HPDE6-E6E7 (cell line): ENCODE data around the gene PNPLA2.
A peak's percentile ranks its signal among the peaks of the same experiment; 100 is the strongest.

Experiments
- DNase-seq: peaks from one replicate; pipeline ENCODE4 v3.0.0; 2011; ENCODE audit warnings: missing footprints; ENCODE audit errors: extremely low spot score

Gene PNPLA2

DNA sequence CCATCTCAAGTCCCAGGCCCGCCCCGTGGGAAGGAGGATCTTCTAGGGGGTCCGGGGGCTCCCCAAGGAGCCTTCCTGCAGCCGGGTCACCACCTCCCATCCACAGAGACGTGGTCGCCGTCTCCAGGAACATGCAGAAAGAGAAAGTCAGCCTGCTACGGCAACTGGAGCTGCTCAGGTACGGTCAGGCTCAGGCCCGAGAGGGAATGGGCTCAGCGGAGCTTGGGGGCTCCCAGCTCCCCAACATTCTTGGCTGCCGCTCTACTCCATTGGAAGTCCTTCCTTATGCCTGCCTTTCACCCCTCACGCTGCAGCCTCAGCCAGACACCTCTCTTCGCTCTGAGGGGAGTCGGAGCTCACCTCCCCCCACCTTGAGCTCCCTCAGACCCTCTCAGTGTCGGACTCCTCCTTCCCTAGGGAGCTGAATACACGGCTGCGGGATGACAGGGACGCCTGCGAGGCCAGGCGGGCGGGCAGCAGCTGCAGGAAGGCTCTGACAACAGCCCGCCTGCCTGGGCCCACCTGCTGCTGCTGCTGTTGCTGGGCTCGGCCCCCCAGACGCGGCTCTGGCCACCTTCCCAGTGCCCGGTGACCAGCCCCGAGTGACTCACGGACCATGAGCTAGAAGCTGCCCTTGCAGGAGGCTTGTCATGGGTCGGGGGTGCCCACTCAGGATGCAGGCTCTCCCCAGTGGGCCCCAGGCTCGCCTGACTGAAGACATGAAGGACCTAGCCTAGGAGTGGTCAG is 12.6 kb downstream of the PNPLA2 start:
- no peak for DNase-seq

DNA sequence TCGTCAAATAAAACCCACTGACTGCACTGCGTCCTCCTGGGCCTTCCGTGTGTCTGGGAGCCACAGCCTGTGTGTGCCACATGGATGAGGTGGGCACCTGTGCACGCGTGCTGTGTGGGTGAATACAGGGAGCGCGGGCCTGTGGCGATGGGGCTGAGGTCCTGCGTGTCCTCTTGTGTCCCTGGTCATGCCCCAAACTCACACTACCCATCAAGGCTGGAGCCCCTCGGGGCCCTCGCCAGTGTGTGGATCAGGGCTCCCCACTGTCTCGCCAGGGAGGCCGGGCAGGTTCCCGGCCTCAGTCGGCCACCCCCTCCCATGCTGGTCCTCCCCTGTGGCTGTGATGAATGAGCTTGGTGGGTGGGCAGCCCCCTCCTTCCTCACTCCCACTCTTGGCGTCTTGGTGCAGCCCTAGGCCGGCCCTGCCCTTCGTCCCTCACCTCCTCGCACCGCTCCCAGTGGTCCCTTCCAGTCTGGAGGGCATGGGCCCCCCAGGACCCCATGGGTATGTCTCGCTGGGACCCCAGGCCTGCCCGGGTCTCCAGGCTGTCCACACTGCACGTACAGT is 13.3 kb downstream of the PNPLA2 start:
- no peak for DNase-seq

DNA sequence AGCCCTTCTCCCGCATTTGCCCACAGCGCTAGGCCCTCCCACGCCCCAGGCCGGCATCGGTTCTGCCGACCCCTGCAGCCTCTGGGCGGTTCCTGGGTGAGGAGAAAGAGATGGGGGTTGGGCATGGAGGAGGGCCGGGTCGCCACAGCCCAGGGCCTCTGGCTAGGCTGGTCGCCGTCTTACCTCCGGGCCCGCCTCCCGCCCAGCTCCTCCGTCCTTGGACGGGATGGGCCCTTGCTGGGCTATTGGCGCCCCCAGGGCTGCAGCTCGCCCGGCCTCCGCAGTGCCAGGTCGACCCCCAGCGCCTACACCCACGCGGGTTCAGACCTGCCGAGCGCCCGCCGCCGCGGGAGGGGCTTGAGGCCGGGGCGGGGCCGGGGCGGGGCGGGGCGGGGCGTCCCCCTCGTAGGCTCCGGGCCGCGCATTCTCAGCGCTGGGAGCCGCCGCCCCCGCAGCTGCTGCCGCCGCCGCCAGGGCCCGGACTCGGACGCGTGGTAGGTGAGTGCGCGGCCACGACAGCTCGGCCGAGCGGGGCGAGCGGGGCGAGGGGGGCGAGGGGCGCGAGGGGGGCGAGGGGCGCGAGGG is 13.9 kb downstream of the PNPLA2 start, which contains the start of gene CD151:
TSS of gene CD151 (plus strand) at position 424 of the 585 bp plus-strand sequence. CDS start 3,118 bp downstream, outside the sequence.
- DNase-seq: no peak

DNA sequence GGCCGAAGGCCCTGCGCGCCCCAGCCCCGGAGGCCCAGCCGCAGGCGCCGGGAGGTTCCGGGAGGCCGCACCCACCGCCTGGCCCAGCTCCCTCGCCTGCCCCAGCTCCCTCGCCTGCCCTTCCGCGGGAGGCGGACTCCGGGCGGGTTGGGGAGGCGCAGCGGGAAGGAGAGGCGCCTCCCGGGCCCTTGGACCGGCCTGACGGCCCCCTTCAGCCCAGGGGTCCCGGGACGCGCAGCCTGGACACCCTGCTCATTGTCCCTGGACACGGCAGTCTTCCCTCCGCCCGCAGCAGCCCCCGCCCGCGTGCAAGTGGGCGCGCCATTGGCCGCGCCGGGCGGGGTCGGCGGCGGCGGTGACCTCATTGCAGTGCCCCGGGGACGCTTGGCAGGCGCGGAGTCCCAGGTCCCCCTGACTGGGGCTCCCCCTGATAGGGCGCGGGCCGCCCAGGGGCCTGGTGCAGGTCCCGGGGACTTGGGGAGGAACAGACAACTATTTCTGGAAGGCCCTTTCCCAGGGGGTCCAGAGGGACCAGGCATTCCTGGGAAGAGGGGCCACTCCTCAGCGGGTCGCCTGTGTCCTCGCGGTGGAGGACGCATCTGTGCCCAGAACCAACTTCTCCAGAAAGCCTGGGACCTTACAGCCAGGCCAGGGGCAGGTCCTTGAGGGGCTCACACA is 14.5 kb downstream of the PNPLA2 start:
- no peak for DNase-seq

DNA sequence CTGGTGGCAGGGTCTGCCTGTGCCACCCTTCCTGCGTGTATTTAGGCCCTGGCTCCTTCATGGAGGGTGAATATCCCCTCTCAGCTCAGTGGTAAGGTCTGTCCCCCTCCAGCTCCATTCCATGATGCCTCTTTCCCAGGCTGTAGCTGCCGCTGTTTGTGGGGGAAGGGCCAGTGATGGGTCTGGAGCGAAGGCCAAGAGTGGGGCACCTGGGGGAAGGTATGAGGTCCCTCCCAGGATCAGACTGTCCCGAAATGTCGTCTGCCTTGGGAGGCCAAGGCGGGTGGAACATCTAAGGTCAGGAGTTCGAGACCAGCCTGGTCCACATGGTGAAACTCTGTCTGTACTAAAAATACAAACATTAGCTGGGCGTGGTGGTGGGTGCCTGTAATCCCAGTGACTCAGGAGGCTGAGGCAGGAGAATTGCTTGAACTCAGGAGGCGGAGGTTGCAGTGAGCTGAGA is 15.2 kb downstream of the PNPLA2 start:
- DNase-seq: no peak

DNA sequence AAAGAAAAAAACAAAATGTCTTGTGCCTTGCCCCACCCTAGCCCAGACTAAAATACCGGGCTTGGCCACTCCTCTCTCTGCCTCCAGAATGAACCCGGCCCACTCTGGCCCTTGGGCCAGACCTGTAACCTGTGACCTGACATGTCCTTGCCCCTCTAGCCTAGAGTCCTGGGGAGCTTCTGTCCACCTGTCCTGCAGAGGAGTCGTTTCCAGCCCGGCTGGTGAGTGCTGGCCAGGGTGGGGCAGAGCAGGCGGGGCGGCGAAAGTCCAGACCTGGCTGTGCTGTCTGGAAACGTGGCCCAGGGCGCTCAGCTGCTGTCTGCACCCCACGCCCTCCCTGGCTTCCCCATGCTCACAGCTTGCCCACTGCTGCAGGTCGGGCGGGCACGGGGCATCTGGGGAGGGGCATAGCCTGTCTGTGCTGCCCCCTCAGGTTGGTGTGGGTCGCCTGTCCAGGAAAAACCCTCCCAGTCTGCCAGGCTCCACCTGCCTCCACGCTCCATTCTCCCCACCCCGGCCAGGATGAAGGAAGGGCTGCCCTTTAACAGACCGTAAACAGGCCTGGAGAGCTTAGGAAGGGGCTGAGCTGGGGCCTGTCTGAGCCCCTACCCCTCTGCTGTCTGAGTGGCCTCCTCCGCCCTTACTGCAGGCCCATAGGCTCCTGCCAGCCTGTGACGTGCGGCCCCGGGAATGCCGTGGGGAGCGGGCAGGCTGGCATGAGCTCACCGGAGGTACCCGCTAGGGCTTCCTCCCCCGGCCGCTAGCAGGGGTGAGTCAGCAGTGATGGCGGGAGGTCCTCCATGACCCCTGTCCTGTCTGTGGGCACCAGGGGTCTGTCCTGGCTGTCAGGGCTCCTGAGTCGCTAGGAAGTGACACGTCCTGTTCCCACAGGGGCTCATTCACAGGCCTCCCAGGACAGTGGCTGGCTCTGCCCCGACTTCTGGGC is 15.9 kb downstream of the PNPLA2 start:
- DNase-seq: peak; percentile 72

DNA sequence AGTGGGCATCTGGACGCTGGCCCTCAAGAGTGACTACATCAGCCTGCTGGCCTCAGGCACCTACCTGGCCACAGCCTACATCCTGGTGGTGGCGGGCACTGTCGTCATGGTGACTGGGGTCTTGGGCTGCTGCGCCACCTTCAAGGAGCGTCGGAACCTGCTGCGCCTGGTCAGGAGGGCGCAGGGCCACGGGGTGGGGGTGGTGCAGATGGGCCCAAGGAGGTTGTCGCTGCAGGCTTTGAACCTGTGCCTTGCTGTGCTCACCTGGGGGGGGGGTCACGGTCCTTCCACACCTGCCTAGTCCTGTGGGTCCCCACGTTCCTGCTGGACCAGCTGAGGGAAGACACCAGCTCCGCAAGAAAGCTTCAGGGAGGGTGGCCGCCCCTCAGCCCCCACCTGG is 17.6 kb downstream of the PNPLA2 start:
- no peak for DNase-seq

DNA sequence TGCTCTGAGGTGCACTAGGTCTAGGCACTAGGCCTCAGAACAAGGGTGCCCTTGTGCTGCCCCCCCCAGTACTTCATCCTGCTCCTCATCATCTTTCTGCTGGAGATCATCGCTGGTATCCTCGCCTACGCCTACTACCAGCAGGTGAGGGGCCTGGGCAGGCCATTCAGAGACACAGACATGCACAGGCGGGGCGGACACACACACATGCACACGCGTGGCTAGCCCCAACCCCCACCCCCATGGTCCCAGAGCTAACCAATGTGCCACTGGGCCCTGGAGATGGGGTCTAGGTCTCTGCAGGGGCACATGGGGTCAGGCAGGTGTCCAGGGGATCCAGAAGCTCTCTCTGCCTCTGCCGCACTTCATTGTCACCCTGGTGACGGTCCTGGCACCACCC is 18.0 kb downstream of the PNPLA2 start:
- DNase-seq: no peak

DNA sequence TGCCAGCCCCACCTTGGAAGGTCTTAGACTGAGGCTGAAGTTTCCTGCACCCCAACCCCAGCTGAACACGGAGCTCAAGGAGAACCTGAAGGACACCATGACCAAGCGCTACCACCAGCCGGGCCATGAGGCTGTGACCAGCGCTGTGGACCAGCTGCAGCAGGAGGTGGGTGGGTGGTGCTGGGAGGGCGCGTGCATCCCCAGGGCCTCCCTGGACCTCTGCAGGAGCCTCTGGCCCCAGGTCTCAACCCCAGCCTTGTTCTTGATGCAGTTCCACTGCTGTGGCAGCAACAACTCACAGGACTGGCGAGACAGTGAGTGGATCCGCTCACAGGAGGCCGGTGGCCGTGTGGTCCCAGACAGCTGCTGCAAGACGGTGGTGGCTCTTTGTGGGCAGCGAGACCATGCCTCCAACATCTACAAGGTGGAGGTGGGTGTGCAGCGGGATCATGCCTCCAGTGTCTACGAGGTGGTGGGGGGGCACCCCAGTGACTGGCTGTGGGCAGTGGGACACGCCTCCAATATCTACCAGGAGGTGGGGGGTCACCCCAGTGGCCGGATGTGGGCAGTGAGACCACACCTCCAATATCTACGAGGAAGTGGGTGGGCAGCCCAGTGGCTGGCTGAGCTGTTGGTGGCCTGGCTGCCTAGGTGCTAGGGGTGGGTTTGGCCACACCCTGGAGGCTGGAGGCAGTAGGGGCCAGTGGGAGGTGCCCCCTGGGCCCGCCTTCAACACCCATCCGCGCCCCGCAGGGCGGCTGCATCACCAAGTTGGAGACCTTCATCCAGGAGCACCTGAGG is 18.7 kb downstream of the PNPLA2 start:
- DNase-seq: no peak

DNA sequence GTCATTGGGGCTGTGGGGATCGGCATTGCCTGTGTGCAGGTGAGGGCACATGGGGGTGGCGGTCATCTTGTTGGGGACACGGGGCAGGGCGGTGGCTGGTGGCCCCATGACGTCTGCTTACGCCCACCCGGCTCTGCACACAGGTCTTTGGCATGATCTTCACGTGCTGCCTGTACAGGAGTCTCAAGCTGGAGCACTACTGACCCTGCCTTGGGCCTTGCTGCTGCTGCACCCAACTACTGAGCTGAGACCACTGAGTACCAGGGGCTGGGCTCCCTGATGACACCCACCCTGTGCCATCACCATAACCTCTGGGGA is 19.2 kb downstream of the PNPLA2 start:
- DNase-seq: no peak

DNA sequence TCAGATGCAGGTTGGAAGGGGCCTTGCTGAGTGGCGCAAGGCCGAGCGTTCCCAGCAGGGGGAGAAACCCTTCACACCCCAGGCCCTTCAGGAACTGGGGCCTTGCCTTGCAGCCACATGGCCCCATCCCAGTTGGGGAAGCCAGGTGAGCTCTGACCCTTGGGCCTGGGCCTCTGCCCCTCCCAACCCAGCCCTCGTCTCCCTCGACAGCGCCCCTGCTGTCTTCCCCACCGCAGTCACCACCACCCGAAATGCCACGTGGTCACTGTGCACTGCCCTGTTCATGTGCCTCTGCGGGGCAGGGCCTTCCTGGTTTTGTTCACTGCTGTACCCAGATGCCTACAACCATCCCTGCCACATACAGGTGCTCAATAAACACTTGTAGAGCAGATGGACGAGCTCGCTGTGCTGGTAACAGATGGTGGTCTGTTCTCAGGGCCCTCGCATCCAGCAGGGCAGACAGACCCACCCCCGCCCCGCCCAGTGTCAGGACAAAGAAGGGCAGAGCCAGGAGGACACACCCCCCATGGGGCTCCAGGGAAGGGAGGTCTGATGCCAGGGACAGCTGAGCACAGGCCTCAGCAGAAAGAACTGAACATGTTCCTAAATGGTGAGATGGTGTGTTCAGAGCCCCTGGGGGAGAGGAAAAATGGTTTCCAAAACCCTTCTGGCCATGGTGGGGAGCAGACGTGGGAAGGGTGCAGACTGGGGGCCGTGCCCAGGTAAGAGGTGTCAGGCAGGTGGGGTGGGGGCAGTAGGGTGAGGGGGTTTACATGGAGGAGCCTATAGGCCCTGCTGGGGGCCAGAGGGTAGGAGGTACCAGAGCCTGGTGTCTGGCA is 19.9 kb downstream of the PNPLA2 start:
- no peak for DNase-seq

DNA sequence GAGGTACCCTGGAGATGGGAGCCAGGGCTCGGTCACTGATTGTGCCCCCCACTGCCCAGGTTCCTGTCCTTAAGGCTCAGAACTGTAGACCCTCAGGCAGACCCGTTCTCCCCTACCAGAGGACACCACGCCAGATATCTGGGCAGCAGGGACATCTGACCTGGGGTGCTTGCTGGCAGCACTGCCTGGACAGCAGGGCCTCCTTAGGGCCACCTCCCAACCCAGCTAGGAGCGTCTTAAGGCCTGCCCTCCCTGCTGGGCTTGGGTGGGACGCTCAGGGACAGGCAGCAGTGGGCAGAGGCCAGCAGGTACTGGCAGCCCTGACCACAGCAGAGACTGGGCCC is 20.5 kb downstream of the PNPLA2 start:
- DNase-seq: no peak

DNA sequence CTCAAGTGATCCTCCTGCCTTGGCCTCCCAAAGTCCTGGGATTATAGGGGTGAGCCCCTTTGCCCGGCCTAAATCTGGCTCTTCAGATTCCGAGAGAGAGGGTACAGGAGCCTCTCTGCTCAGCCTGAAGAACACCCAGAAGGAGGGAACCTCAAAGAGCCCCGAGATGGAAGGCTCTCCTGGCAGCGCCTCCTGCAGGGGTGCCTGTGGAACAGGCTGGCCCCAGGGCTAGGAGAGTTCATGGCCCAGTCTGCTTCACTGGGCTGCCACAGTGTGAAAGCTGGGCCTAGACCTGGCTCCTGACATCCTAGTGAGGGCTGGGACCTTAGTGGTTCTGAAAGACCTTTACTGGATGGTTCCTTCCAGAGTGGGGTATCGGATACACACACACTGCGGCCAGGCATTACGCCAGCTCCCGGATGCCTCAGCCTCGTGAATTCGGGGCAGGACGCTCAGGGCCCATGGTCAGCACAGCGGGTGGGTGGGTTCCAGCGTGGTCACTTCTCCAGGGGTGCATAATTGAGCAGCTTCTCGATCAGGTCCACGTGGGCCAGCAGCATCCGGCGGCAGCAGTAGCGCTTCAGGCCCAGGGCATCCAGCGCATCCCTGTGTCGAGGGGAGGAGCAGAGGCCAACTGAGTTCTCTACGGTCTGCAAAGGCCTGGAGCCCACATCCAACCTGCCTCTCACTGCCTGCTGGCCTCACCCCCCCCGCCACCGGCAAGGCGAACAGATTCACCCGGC is 21.3 kb downstream of the PNPLA2 start:
- DNase-seq: no peak

DNA sequence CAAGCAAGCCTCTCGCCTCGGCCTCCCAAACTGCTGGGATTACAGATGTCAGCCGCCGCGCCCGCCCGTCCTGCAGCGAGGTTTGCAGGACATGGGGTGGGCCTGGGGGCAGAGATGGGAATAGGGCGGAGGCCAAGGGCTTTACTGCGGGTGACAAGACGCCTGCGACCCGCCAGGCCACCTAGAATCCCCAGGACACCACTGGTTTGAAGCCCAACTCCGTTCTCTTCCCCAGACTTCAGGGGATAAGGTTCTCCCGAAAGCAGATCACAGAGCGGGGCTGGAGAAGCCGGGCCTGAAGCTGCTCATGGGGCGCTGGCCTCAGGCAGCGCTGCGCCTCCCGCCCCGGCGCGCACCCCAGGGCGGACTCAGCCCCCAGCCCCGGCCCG is 23.3 kb downstream of the PNPLA2 start:
- no peak for DNase-seq

DNA sequence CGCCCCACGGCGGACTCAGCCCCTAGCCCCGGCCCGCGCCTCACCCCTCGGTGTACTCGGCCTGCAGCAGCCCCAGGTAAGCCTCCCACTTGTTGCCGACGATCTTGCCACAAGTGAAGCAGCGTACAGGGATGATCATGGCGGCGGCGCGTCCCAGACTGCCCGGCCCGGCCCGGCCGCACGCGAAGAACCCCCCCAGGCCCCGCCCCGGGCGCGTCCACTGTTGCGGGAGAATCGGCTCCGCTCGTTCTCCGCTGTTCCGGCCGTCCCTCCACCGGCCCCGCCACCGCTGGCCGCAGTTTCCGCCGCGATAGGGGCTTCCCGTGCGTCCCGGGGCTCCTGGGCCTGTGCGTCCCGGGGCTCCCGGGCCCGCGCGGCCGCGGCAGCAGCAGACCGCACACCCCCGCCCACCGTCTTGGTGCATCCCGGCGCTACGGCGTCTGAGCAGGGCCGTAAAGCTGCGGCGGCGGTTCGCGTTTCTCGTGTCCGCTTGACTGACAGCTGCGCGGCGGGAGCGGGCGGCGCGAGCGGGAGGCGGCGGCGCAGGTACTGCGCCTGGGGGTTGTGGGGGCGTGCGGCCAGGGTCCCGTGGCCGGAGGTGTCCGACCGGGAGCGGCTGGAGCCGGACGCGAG is 23.8 kb downstream of the PNPLA2 start, which contains the start of the genes POLR2L and TSPAN4:
TSS of gene POLR2L (minus strand) at position 160 of the 633 bp plus-strand sequence. CDS start at position 139, 21 bp downstream.
TSS of gene TSPAN4 (plus strand) at position 483 of the 633 bp plus-strand sequence. CDS start 7,453 bp downstream, outside the sequence.
- no peak for DNase-seq

DNA sequence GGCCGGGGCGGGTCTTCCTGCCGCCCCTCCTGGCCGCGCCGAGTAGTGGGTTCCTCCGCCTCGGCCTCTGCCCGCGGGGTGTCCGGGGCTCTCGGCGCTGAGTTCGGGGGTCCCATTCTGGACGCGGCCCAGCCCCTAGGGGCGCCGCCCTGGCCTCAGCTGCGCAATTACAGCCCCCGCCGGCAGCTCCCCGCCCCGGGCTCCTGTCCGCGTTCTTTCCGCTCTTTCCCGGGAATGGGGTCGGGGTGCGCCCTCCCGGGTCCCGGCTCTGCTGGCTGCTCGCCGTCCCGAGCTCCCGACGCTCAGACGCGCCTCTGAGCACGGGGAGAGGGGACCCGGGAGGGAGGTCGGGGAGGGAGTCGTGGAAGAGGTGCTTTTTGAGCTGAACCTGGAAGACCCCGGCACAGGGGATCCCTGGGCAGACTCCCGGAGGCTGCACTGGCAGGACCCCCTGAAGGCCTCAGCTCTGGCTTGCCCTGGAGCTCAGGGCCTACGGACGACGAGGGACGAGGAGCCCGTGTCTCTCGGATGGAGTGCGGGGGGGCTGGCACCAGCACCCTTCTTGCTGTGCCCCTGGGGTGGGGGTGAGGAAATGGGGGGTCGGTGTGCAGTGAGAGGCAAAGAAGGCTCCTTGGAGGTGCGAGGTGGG is 24.5 kb downstream of the PNPLA2 start:
- DNase-seq: no peak

DNA sequence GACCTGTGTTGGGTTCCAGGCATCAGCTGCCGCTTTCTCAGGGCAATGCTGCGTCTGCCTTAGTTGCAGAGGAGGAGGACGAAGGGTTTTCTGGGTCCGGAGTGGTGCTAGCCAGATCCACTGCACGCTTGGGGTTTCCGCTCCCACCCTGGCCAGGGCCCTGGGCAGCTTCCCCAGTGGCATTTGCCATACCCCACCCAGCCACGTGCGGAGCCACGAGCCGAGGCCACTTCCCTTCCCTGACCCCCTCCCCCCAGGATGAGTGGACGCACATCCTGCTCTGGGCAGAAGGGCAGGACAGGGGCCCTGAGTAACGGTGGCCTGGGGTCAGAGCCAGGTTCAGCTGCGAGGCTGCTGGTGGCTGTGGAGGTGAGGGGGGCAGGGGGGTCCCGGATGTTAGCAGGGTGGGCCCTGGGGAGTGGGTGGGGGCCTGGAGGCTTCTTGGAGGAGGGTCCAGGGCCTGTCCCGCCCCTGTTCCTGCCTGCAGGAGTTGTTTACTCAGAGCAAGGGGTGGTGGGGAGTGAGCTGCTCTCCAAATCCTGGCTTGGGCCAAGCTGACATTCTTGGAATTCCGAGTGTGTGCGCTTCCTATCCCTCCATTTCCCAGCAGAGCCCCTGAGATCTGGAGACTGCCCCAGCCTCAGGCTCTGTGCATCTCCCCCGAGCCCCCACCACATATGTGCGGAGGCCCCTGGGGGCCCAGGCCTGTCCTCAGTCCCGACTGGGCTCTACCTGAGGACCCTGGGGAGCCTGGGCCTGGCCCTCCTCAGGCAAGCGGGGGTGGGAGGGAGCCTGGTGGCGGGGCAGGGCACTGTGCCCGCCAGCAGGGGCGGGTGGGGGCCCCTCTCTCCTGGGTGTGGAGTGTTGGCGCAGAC is 25.3 kb downstream of the PNPLA2 start:
- DNase-seq: no peak
